HepG2 (cell line): ENCODE results near the gene TM4SF20. TPM values are rescaled to one million over a fixed set of nuclear protein-coding genes. Genes with fewer than 3 reads are reported as not detected.

ENCODE experiments used
- BCL6 ChIP-seq: IDR thresholded peaks from 2 replicates; pipeline ENCODE4 v1.6.1; 2016; ENCODE audit warnings: missing genetic modification reagents, missing compliant biosample characterization
- CEBPB ChIP-seq: IDR thresholded peaks from 2 replicates; pipeline ENCODE4 v1.6.1; 2011; ENCODE audit warnings: low read depth, low read length, improper control_type of control experiment, borderline replicate concordance
- FOSL2 ChIP-seq: sonication (generic); formaldehyde crosslinking; IDR thresholded peaks from 2 replicates; pipeline ENCODE4 v1.4.0; 2020; ENCODE audit warnings: missing genetic modification reagents
- KDM3A ChIP-seq: IDR thresholded peaks from 2 replicates; pipeline ENCODE4 v1.6.1; 2018; ENCODE audit warnings: low read depth, missing compliant biosample characterization
- NFE2 ChIP-seq: sonication (generic); formaldehyde crosslinking; IDR thresholded peaks from 2 replicates; pipeline ENCODE4 v1.4.0; 2020; ENCODE audit warnings: missing genetic modification reagents
- NFYB ChIP-seq: sonication (generic); formaldehyde crosslinking; IDR thresholded peaks from 2 replicates; pipeline ENCODE4 v1.4.0; 2020; ENCODE audit warnings: missing genetic modification reagents
- NR2F6 ChIP-seq, 2 experiments: IDR thresholded peaks; 2 replicates each; pipeline ENCODE4 v1.6.1; 2016; ENCODE audit warnings: antibody characterized with exemption in 1 of 2, mild to moderate bottlenecking in 1 of 2
- RARA ChIP-seq: IDR thresholded peaks from 2 replicates; pipeline ENCODE4 v1.6.1; 2016; ENCODE audit warnings: missing genetic modification reagents, missing compliant biosample characterization
- TEAD3 ChIP-seq: optimal IDR thresholded peaks from 2 replicates; pipeline ENCODE3; 2016; ENCODE audit warnings: borderline replicate concordance
- ZBTB37 ChIP-seq: sonication (generic); formaldehyde crosslinking; IDR thresholded peaks from 2 replicates; pipeline ENCODE4 v1.4.0; 2020; ENCODE audit warnings: mild to moderate bottlenecking, missing genetic modification reagents
- ZNF10 ChIP-seq: sonication (generic); formaldehyde crosslinking; IDR thresholded peaks from 2 replicates; pipeline ENCODE4 v1.4.0; 2020; ENCODE audit warnings: mild to moderate bottlenecking, low read depth, missing genetic modification reagents, borderline replicate concordance
- ZNF24 ChIP-seq: fragments of 450-650 bp; IDR thresholded peaks from 2 replicates; pipeline ENCODE4 v1.6.1; 2017; ENCODE audit warnings: antibody characterized with exemption, mild to moderate bottlenecking
- ZNF317 ChIP-seq: sonication (generic); formaldehyde crosslinking; IDR thresholded peaks from 2 replicates; pipeline ENCODE4 v1.5.0; 2020; ENCODE audit warnings: mild to moderate bottlenecking, missing genetic modification reagents
- ZNF446 ChIP-seq: sonication (generic); formaldehyde crosslinking; IDR thresholded peaks from 2 replicates; pipeline ENCODE4 v1.5.0; 2020; ENCODE audit warnings: mild to moderate bottlenecking, missing genetic modification reagents
- ZNF644 ChIP-seq: IDR thresholded peaks from 2 replicates; pipeline ENCODE4 v1.6.1; 2016; ENCODE audit warnings: low read depth
- ZSCAN12 ChIP-seq: sonication (generic); formaldehyde crosslinking; IDR thresholded peaks from 2 replicates; pipeline ENCODE4 v1.9.0; 2021; ENCODE audit warnings: mild to moderate bottlenecking, missing genetic modification reagents
- polyA plus RNA-seq, 8 experiments: library from polyadenylated mRNA; depleted of rRNA in 3 of 8; stranded (reverse) in 7 of 8; unstranded in 1 of 8; fragments of >200 nt; fragmentation: Illumina TruSeq in 4 of 8; extraction: Trizol in 4 of 8; gene quantifications; 2 replicates each; pipeline versions ENCODE4 v1.2.1 to v1.2.3, GENCODE V29; 2011 to 2016; ENCODE audit warnings: low read depth in 4 of 8, missing spikeins in 1 of 8, mixed read lengths in 1 of 8; ENCODE audit not compliant: insufficient read depth in 1 of 8
- total RNA-seq, 5 experiments: library from RNA; depleted of rRNA; stranded (reverse); fragments of >200 nt; fragmentation: Illumina TruSeq; extraction: Trizol; gene quantifications; 2 replicates each; pipeline ENCODE4 v1.2.3, GENCODE V29; 2016; ENCODE audit warnings: low read depth in 1 of 5
- TF ChIP-seq, protein P1 (sequence below): IDR thresholded peaks from 2 replicates; pipeline ENCODE4 v1.4.0; 2020; ENCODE audit warnings: mild to moderate bottlenecking, missing genetic modification reagents
- TF ChIP-seq, protein P2 (sequence below): sonication (generic); formaldehyde crosslinking; IDR thresholded peaks from 2 replicates; pipeline ENCODE4 v1.5.0; 2020; ENCODE audit warnings: mild to moderate bottlenecking, missing genetic modification reagents

Gene TM4SF20
- total and polyA plus RNA-seq, 2 of the 13 experiments (the other 11 are each of a cell fraction or from before 2014, with no cell fraction given) = not detected

GRCh38 chr2:227414846-227415245, 35.7 kb upstream of the TM4SF20 start (continued):
- TF ChIP-seq, protein P1, sequence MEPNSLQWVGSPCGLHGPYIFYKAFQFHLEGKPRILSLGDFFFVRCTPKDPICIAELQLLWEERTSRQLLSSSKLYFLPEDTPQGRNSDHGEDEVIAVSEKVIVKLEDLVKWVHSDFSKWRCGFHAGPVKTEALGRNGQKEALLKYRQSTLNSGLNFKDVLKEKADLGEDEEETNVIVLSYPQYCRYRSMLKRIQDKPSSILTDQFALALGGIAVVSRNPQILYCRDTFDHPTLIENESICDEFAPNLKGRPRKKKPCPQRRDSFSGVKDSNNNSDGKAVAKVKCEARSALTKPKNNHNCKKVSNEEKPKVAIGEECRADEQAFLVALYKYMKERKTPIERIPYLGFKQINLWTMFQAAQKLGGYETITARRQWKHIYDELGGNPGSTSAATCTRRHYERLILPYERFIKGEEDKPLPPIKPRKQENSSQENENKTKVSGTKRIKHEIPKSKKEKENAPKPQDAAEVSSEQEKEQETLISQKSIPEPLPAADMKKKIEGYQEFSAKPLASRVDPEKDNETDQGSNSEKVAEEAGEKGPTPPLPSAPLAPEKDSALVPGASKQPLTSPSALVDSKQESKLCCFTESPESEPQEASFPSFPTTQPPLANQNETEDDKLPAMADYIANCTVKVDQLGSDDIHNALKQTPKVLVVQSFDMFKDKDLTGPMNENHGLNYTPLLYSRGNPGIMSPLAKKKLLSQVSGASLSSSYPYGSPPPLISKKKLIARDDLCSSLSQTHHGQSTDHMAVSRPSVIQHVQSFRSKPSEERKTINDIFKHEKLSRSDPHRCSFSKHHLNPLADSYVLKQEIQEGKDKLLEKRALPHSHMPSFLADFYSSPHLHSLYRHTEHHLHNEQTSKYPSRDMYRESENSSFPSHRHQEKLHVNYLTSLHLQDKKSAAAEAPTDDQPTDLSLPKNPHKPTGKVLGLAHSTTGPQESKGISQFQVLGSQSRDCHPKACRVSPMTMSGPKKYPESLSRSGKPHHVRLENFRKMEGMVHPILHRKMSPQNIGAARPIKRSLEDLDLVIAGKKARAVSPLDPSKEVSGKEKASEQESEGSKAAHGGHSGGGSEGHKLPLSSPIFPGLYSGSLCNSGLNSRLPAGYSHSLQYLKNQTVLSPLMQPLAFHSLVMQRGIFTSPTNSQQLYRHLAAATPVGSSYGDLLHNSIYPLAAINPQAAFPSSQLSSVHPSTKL = peak; percentile 41; the same call in 1 of the 2 replicates
- TF ChIP-seq, protein P2, sequence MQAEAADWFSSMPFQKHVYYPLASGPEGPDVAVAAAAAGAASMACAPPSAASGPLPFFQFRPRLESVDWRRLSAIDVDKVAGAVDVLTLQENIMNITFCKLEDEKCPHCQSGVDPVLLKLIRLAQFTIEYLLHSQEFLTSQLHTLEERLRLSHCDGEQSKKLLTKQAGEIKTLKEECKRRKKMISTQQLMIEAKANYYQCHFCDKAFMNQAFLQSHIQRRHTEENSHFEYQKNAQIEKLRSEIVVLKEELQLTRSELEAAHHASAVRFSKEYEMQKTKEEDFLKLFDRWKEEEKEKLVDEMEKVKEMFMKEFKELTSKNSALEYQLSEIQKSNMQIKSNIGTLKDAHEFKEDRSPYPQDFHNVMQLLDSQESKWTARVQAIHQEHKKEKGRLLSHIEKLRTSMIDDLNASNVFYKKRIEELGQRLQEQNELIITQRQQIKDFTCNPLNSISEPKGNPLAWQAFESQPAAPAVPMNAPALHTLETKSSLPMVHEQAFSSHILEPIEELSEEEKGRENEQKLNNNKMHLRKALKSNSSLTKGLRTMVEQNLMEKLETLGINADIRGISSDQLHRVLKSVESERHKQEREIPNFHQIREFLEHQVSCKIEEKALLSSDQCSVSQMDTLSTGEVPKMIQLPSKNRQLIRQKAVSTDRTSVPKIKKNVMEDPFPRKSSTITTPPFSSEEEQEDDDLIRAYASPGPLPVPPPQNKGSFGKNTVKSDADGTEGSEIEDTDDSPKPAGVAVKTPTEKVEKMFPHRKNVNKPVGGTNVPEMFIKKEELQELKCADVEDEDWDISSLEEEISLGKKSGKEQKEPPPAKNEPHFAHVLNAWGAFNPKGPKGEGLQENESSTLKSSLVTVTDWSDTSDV = no peak
- TF ChIP-seq ZSCAN12 (CRISPR knock-in tag) = no peak
- TF ChIP-seq BCL6 (CRISPR knock-in tag) = no peak
- peak; percentile 47 for TF ChIP-seq TEAD3 (CRISPR knock-in tag)
- TF ChIP-seq CEBPB = peak; percentile 64
- TF ChIP-seq NR2F6 (IDR thresholded peaks at IDR 0.05) = no peak
- TF ChIP-seq NR2F6 (CRISPR knock-in tag; IDR thresholded peaks at IDR 0.05) = peak; percentile 60; the same call in 1 of the 2 replicates
- no peak for TF ChIP-seq NFE2
- 0 out of 2 replicates have a peak, but pooled peaks have one; percentile 53 for TF ChIP-seq ZBTB37 (CRISPR knock-in tag)
- TF ChIP-seq NFYB (CRISPR knock-in tag) = 0 out of 2 replicates have a peak, but pooled peaks have one; percentile 21
- TF ChIP-seq FOSL2 (CRISPR knock-in tag) = peak; percentile 88
- TF ChIP-seq KDM3A (CRISPR knock-in tag) = no peak
- no peak for TF ChIP-seq ZNF24
- TF ChIP-seq ZNF10 (CRISPR knock-in tag) = no peak
- peak; percentile 59; the same call in 1 of the 2 replicates for TF ChIP-seq ZNF644 (CRISPR knock-in tag)
- no peak for TF ChIP-seq ZNF446 (CRISPR knock-in tag)
- TF ChIP-seq RARA (CRISPR knock-in tag) = peak; percentile 49
- TF ChIP-seq ZNF317 (CRISPR knock-in tag) = no peak
